ENCODE results near the gene LRRC70.

Gene LRRC70

GRCh38 chr5:62578540-62578939 lies at the start of gene LRRC70:
Gene LRRC70 (plus strand): TSS chr5:62578819. CDS start chr5:62579439, 620 bp downstream.
- no peaks in the 10 kb centered on the region for H3K27me3 ChIP-seq (ENCODE audit: low read length)
- no peaks in the 10 kb centered on the region for H3K79me2 ChIP-seq (ENCODE audit: insufficient read depth, low read length)
- H3F3A ChIP-seq (ENCODE audit: insufficient read depth): no peaks in the 10 kb centered on the region
- no peak within 1 kb of the TSS for H3K9ac ChIP-seq (ENCODE audit: low read length)
- H3K9me3 ChIP-seq (ENCODE audit: insufficient read depth, low read length): no peaks in the 10 kb centered on the region
- no peaks in the 10 kb centered on the region for H3K9me2 ChIP-seq (replicated peaks; ENCODE audit: insufficient read depth, low read length)
- H2AFZ ChIP-seq (ENCODE audit: low read depth, low read length, severe bottlenecking): no peak within 1 kb of the TSS
- no peak within 1 kb of the TSS for H3K4me3 ChIP-seq (ENCODE audit: insufficient read depth, low read length, poor library complexity, severe bottlenecking)
- no peaks in the 10 kb centered on the region for H3K36me3 ChIP-seq (ENCODE audit: low read length)
- TF ChIP-seq EZH2phosphoT487 (conservative IDR thresholded peaks at IDR 0.05; ENCODE audit: low read length): no peak
- H3K4me2 ChIP-seq (ENCODE audit: low read depth, low read length, poor library complexity, severe bottlenecking): no peak within 1 kb of the TSS
- H4K20me1 ChIP-seq (ENCODE audit: low read depth, low read length): no peaks in the 10 kb centered on the region
- H3K27ac ChIP-seq (ENCODE audit: low read depth, low read length): no peak within 1 kb of the TSS

- H3K9me3 ChIP-seq (ENCODE audit: insufficient read depth, low read length): no peaks in the 10 kb centered on the region
- no peak overlapping the region for H3K27ac ChIP-seq (ENCODE audit: low read depth, low read length)
- H3K9me2 ChIP-seq (replicated peaks; ENCODE audit: insufficient read depth, low read length): no peaks in the 10 kb centered on the region
- H3K4me3 ChIP-seq (ENCODE audit: insufficient read depth, low read length, poor library complexity, severe bottlenecking): no peak overlapping the region
- no peaks in the 10 kb centered on the region for H3K27me3 ChIP-seq (ENCODE audit: low read length)
- H2AFZ ChIP-seq (ENCODE audit: low read depth, low read length, severe bottlenecking): no peak overlapping the region
- no peaks in the 10 kb centered on the region for H3K36me3 ChIP-seq (ENCODE audit: low read length)
- H3K79me2 ChIP-seq (ENCODE audit: insufficient read depth, low read length): no peaks in the 10 kb centered on the region
- H4K20me1 ChIP-seq (ENCODE audit: low read depth, low read length): no peaks in the 10 kb centered on the region
- H3K9ac ChIP-seq (ENCODE audit: low read length): no peak overlapping the region
- H3F3A ChIP-seq (ENCODE audit: insufficient read depth): no peaks in the 10 kb centered on the region
- TF ChIP-seq EZH2phosphoT487 (conservative IDR thresholded peaks at IDR 0.05; ENCODE audit: low read length): no peak
- no peak for TF ChIP-seq CTCF (IDR thresholded peaks at IDR 0.05; ENCODE audit: insufficient read depth, low read length, poor library complexity, severe bottlenecking)
- no peak overlapping the region for H3K4me2 ChIP-seq (ENCODE audit: low read depth, low read length, poor library complexity, severe bottlenecking)
Observed at GRCh38 chr5:62533597-62533996, 45.0 kb upstream of the LRRC70 start.

- H3K4me2 ChIP-seq (ENCODE audit: low read depth, low read length, poor library complexity, severe bottlenecking): no peak overlapping the region
- H2AFZ ChIP-seq (ENCODE audit: low read depth, low read length, severe bottlenecking): no peak overlapping the region
- H3K27me3 ChIP-seq (ENCODE audit: low read length): no peaks in the 10 kb centered on the region
- no peak overlapping the region for H3K27ac ChIP-seq (ENCODE audit: low read depth, low read length)
- H3K4me3 ChIP-seq (ENCODE audit: insufficient read depth, low read length, poor library complexity, severe bottlenecking): no peak overlapping the region
- TF ChIP-seq CTCF (IDR thresholded peaks at IDR 0.05; ENCODE audit: insufficient read depth, low read length, poor library complexity, severe bottlenecking) (no peak), EZH2phosphoT487 (conservative IDR thresholded peaks at IDR 0.05; ENCODE audit: low read length) (no peak)
- H3F3A ChIP-seq (ENCODE audit: insufficient read depth): no peaks in the 10 kb centered on the region
- no peak overlapping the region for H3K9ac ChIP-seq (ENCODE audit: low read length)
- no peaks in the 10 kb centered on the region for H3K9me2 ChIP-seq (replicated peaks; ENCODE audit: insufficient read depth, low read length)
- no peaks in the 10 kb centered on the region for H3K9me3 ChIP-seq (ENCODE audit: insufficient read depth, low read length)
- no peaks in the 10 kb centered on the region for H3K36me3 ChIP-seq (ENCODE audit: low read length)
- no peaks in the 10 kb centered on the region for H3K79me2 ChIP-seq (ENCODE audit: insufficient read depth, low read length)
- no peaks in the 10 kb centered on the region for H4K20me1 ChIP-seq (ENCODE audit: low read depth, low read length)
Observed at GRCh38 chr5:62534461-62535236, 44.0 kb upstream of the LRRC70 start.

- Histone ChIP-seq H3K9ac (ENCODE audit: low read length) (no peak overlapping the region), H3K36me3 (ENCODE audit: low read length) (no peaks in the 10 kb centered on the region), H3K4me2 (ENCODE audit: low read depth, low read length, poor library complexity, severe bottlenecking) (no peak overlapping the region), H3K27me3 (ENCODE audit: low read length) (no peaks in the 10 kb centered on the region), H3K79me2 (ENCODE audit: insufficient read depth, low read length) (no peaks in the 10 kb centered on the region), H3K27ac (ENCODE audit: low read depth, low read length) (no peak overlapping the region), H3K9me2 (replicated peaks; ENCODE audit: insufficient read depth, low read length) (no peaks in the 10 kb centered on the region), H2AFZ (ENCODE audit: low read depth, low read length, severe bottlenecking) (no peak overlapping the region), H3K9me3 (ENCODE audit: insufficient read depth, low read length) (no peaks in the 10 kb centered on the region), H3K4me3 (ENCODE audit: insufficient read depth, low read length, poor library complexity, severe bottlenecking) (no peak overlapping the region), H3F3A (ENCODE audit: insufficient read depth) (no peaks in the 10 kb centered on the region), H4K20me1 (ENCODE audit: low read depth, low read length) (no peaks in the 10 kb centered on the region)
- TF ChIP-seq CTCF (IDR thresholded peaks at IDR 0.05; ENCODE audit: insufficient read depth, low read length, poor library complexity, severe bottlenecking) (no peak), EZH2phosphoT487 (conservative IDR thresholded peaks at IDR 0.05; ENCODE audit: low read length) (no peak)
Observed at GRCh38 chr5:62536232-62536631, 42.4 kb upstream of the LRRC70 start.
